Caco-2 (cell line): ENCODE data around the gene ELMO1. TPM values are rescaled to one million over a fixed set of nuclear protein-coding genes. Genes with fewer than 3 reads are reported as not detected.

ENCODE experiments used
- BruUV-seq: library from RNA; stranded (reverse); fragments of 400-500 nt; replicated peaks from 2 replicates; lab custom pipeline; 2021; lab: Mats Ljungman, UMichigan
- CTCF ChIA-PET: fragments of 300-600 bp; sonication (Branson Sonifier 250); formaldehyde crosslinking; loops from one replicate; lab custom pipeline; 2022; ENCODE audit warnings: antibody characterized with exemption; lab: Charles Lee
- POLR2A ChIA-PET: fragments of 300-600 bp; sonication (Branson Sonifier 250); formaldehyde crosslinking; loops from one replicate; lab custom pipeline; 2022; ENCODE audit warnings: antibody characterized with exemption; lab: Charles Lee
- DNase-seq, 2 experiments: peaks; one replicate each; pipeline versions ENCODE4 v3.0.0 to v3.0.0-alpha.2; 2020 to 2022
- H3K27me3 ChIP-seq: replicated peaks from 2 replicates; pipeline ENCODE4 v1.6.0; 2011; ENCODE audit warnings: low read length; ENCODE audit not compliant: control insufficient read depth, insufficient read depth
- H3K36me3 ChIP-seq: 2 replicates; pipeline ENCODE4 v1.5.1; 2011; ENCODE audit warnings: low read length; ENCODE audit not compliant: control insufficient read depth, insufficient read depth
- H3K4me1 ChIP-seq: fragments of 250-450 bp; sonication (Bioruptor Pico); 2 replicates; pipeline ENCODE4 v1.5.1; 2020; ENCODE audit warnings: mild to moderate bottlenecking
- H3K4me3 ChIP-seq: 2 replicates; pipeline ENCODE4 v1.5.1; 2011; ENCODE audit warnings: low read depth, mild to moderate bottlenecking, control low read depth, low read length
- H3K9me3 ChIP-seq: fragments of 250-450 bp; sonication (Bioruptor Pico); 2 replicates; pipeline ENCODE4 v1.5.1; 2020; ENCODE audit warnings: mild to moderate bottlenecking, moderate library complexity
- H3K27ac Mint-ChIP-seq: one replicate; pipeline ENCODE4 v1.8.0; 2022; ENCODE audit warnings: mixed read lengths; ENCODE audit not compliant: unreplicated experiment
- H3K27me3 Mint-ChIP-seq: one replicate; pipeline ENCODE4 v1.8.0; 2022; ENCODE audit warnings: mixed read lengths; ENCODE audit not compliant: insufficient read depth, unreplicated experiment
- H3K36me3 Mint-ChIP-seq: one replicate; pipeline ENCODE4 v1.8.0; 2022; ENCODE audit warnings: mild to moderate bottlenecking, mixed read lengths; ENCODE audit not compliant: insufficient read depth, unreplicated experiment
- H3K4me1 Mint-ChIP-seq: one replicate; pipeline ENCODE4 v1.8.0; 2022; ENCODE audit warnings: low read depth, mixed read lengths; ENCODE audit not compliant: unreplicated experiment
- H3K4me3 Mint-ChIP-seq: one replicate; pipeline ENCODE4 v1.8.0; 2022; ENCODE audit warnings: mild to moderate bottlenecking, moderate library complexity, mixed read lengths; ENCODE audit not compliant: unreplicated experiment
- H3K9me3 Mint-ChIP-seq: one replicate; pipeline ENCODE4 v1.8.0; 2022; ENCODE audit warnings: mixed read lengths; ENCODE audit not compliant: unreplicated experiment
- intact Hi-C: fragments of 100-400 bp; cut with micrococcal nuclease; formaldehyde crosslinking; loops from one replicate; pipeline ENCODE4 v1.10.0; 2022; ENCODE audit not compliant: unreplicated experiment
- total RNA-seq: library from RNA; stranded (reverse); gene quantifications from 2 replicates; pipeline ENCODE4 v1.2.3, GENCODE V29; 2022
- TF ChIP-seq, protein P1 (sequence below), 2 experiments: fragments of 200-600 bp in 1 of 2; IDR thresholded peaks; 1 replicate in 1 of 2; 2 replicates in 1 of 2; pipeline versions ENCODE4 v1.5.1 to v1.8.0; 2011 to 2022; ENCODE audit warnings: antibody characterized with exemption in 1 of 2, control low read depth in 1 of 2, inconsistent platforms in 1 of 2, low read depth in 1 of 2, low read length in 1 of 2, mild to moderate bottlenecking in 1 of 2, moderate library complexity in 1 of 2; ENCODE audit not compliant: insufficient read depth in 1 of 2, severe bottlenecking in 1 of 2, unreplicated experiment in 1 of 2

ELMO1 gene
- total RNA-seq, 1 experiment from 2014 or later = 0.14 TPM

DNA sequence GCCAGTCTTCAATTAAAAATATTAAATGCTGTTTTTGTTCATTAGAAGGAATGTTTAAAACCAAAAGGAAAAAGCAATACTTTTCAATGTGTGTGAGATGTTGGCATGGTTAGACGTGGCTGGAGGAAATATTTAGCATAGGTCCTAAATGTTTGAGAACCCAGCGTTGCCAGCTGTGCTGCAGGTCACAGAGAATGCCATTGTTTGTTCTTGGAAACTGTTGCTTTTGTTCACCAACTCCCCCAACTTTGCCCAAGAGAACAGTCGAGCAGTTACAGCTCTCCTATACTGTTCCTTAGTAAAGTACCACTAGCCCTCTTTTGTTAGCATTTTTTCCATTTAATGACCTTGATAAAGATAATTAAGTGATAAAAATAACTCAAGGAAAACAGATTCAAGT, 44.5 kb upstream of the ELMO1 start:
- no TSS peak for BruUV-seq
- DNase-seq = no peak
- Mint-ChIP-seq H3K9me3 (no peaks in the 10 kb centered on the region), H3K4me1 (no peaks in the 10 kb centered on the region), H3K4me3 (no peak overlapping the region), H3K36me3 (no peaks in the 10 kb centered on the region), H3K27me3 (no peaks in the 10 kb centered on the region), H3K27ac (no peak overlapping the region)
- Histone ChIP-seq H3K27me3 (no peaks in the 10 kb centered on the region), H3K9me3 (no peaks in the 10 kb centered on the region), H3K4me1 (no peaks in the 10 kb centered on the region), H3K4me3 (no peak overlapping the region), H3K36me3 (no peaks in the 10 kb centered on the region)
- CTCF ChIA-PET = no interaction called here
- TF ChIP-seq, protein P1, sequence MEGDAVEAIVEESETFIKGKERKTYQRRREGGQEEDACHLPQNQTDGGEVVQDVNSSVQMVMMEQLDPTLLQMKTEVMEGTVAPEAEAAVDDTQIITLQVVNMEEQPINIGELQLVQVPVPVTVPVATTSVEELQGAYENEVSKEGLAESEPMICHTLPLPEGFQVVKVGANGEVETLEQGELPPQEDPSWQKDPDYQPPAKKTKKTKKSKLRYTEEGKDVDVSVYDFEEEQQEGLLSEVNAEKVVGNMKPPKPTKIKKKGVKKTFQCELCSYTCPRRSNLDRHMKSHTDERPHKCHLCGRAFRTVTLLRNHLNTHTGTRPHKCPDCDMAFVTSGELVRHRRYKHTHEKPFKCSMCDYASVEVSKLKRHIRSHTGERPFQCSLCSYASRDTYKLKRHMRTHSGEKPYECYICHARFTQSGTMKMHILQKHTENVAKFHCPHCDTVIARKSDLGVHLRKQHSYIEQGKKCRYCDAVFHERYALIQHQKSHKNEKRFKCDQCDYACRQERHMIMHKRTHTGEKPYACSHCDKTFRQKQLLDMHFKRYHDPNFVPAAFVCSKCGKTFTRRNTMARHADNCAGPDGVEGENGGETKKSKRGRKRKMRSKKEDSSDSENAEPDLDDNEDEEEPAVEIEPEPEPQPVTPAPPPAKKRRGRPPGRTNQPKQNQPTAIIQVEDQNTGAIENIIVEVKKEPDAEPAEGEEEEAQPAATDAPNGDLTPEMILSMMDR (IDR thresholded peaks at IDR 0.05; ENCODE audit: insufficient read depth in 1 of 2, low read depth in 1 of 2, low read length in 1 of 2, severe bottlenecking in 1 of 2, unreplicated experiment in 1 of 2) = no peak
- intact Hi-C loops = no loop called here
- POLR2A ChIA-PET = no interaction called here

DNA sequence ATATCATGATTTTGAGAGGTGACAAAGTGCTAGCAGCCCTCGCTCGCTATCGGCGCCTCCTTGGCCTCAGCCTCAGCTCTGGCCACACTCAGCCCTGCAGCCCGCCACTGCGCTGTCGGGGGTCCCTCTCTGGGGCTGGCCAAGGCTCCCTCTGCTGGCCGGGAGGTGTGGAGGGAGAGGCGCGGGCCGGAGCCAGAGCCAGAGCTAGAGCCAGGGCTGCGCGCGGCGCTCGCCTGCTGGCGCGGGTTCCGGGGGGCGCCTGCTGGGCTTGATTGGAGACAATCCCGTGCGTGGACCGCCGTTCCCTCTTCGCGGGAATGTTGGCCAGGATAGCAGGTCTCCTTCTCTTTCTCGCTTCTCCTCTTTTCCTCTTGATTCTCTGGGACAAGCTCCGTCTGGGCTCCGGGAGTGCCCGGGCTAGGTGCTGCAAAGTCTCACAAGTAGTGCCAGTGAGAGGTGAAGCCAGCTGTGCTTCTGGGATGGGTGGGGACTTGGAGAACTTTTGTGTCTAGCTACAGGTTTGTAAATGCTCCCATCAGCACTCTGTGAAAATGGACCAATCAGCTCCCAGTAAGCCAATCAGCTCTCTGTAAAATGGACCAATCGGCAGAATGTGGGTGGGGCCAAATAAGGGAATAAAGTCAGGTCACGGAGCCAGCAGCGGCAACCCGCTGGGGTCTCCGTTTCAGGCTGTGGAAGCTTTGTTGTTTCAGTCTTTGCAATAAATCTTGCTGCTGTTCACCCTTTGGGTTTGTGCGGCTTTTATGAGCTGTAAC, 43.4 kb upstream of the ELMO1 start:
- Mint-ChIP-seq H3K36me3 (no peaks in the 10 kb centered on the region), H3K4me1 (no peaks in the 10 kb centered on the region), H3K9me3 (no peaks in the 10 kb centered on the region), H3K27ac (no peak overlapping the region), H3K27me3 (no peaks in the 10 kb centered on the region), H3K4me3 (no peak overlapping the region)
- TF ChIP-seq, protein P1 (IDR thresholded peaks at IDR 0.05; ENCODE audit: insufficient read depth in 1 of 2, low read depth in 1 of 2, low read length in 1 of 2, severe bottlenecking in 1 of 2, unreplicated experiment in 1 of 2) = no peak
- BruUV-seq = no TSS peak
- CTCF ChIA-PET = no interaction called here
- no peak for DNase-seq
- intact Hi-C loops = no loop called here
- no peaks in the 10 kb centered on the region for H3K36me3 ChIP-seq
- POLR2A ChIA-PET = no interaction called here
- no peaks in the 10 kb centered on the region for H3K4me1 ChIP-seq
- H3K27me3 ChIP-seq = no peaks in the 10 kb centered on the region
- H3K4me3 ChIP-seq = no peak overlapping the region
- H3K9me3 ChIP-seq = no peaks in the 10 kb centered on the region

DNA sequence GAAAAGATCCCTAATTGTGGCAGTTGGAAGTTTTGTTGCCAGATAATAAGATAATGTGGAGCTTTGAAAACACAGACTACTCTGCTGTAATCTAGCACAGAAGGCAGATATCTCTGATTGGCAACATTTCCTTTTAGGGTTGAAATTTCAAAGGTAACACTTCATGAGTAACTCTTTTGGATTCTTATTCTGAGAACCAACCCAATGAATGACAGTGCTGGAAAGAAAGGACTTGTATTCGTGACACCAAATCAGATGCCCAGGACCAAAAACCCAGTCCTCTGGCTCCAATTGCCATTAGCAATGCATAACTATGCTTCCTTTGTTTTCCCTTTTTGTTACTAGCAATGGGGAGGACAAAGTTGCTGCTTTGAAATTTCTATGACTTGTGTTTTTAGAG, 41.0 kb upstream of the ELMO1 start:
- Histone ChIP-seq H3K36me3 (no peaks in the 10 kb centered on the region), H3K4me1 (no peaks in the 10 kb centered on the region), H3K9me3 (no peaks in the 10 kb centered on the region), H3K27me3 (no peaks in the 10 kb centered on the region), H3K4me3 (no peak overlapping the region)
- ChIA-PET CTCF (no interaction called here), POLR2A (no interaction called here)
- Mint-ChIP-seq H3K4me1 (no peaks in the 10 kb centered on the region), H3K27ac (no peak overlapping the region), H3K9me3 (no peaks in the 10 kb centered on the region), H3K4me3 (no peak overlapping the region), H3K27me3 (no peaks in the 10 kb centered on the region), H3K36me3 (no peaks in the 10 kb centered on the region)
- TF ChIP-seq, protein P1 (IDR thresholded peaks at IDR 0.05; ENCODE audit: insufficient read depth in 1 of 2, low read depth in 1 of 2, low read length in 1 of 2, severe bottlenecking in 1 of 2, unreplicated experiment in 1 of 2) = no peak
- BruUV-seq = no TSS peak
- intact Hi-C loops = no loop called here
- DNase-seq = no peak
